Ascending aorta (tissue), 2 donors: Measurements from ENCODE around the gene CYSLTR2. TPM values are rescaled to one million over a fixed set of nuclear protein-coding genes. Genes with fewer than 3 reads are reported as not detected.

Experiments
- DNase-seq, 2 donors: peaks; one replicate each; pipeline ENCODE4 v3.0.0-alpha.2; 2019; ENCODE audit warnings: low spot score in 2 of 2
- H3K27ac ChIP-seq, 2 donors: fragments of 200-600 bp; sonication (generic); one replicate each; pipeline ENCODE4 v1.5.1; 2016 to 2017; ENCODE audit warnings: mild to moderate bottlenecking in 1 of 2
- H3K27me3 ChIP-seq: fragments of 200-600 bp; sonication (generic); one replicate; pipeline ENCODE4 v1.5.1; 2017
- H3K36me3 ChIP-seq, 2 donors: fragments of 200-600 bp; sonication (generic); one replicate each; pipeline ENCODE4 v1.5.1; 2016
- H3K4me1 ChIP-seq, 2 donors: fragments of 200-600 bp; sonication (generic); one replicate each; pipeline ENCODE4 v1.5.1; 2016 to 2017; ENCODE audit warnings: mild to moderate bottlenecking in 1 of 2
- H3K4me3 ChIP-seq, 2 donors: fragments of 200-600 bp; sonication (generic); one replicate each; pipeline ENCODE4 v1.5.1; 2016 to 2017; ENCODE audit warnings: mild to moderate bottlenecking in 1 of 2
- H3K9me3 ChIP-seq, 2 donors: fragments of 200-600 bp; sonication (generic); one replicate each; pipeline ENCODE4 v1.5.1; 2016
- CTCF ChIP-seq, 3 experiments: fragments of 200-600 bp in 2 of 3; fragments of 450-650 bp in 1 of 3; sonication (generic) in 2 of 3; IDR thresholded peaks; one replicate each; pipeline ENCODE4 v1.5.1; 2016 to 2019; ENCODE audit warnings: antibody characterized with exemption in 3 of 3, mild to moderate bottlenecking in 1 of 3, moderate library complexity in 1 of 3
- intact Hi-C: fragments of 100-400 bp; cut with DNase I; formaldehyde crosslinking; loops from one replicate; pipeline ENCODE4 v1.15.1; 2023
- total RNA-seq: library from RNA; depleted of rRNA; stranded (reverse); fragments of >200 nt; gene quantifications from one replicate; pipeline ENCODE4 v1.1.0, GENCODE V29; 2016

The CYSLTR2 gene
- total RNA-seq, 1 donor from 2014 or later = 1.2 TPM

DNA sequence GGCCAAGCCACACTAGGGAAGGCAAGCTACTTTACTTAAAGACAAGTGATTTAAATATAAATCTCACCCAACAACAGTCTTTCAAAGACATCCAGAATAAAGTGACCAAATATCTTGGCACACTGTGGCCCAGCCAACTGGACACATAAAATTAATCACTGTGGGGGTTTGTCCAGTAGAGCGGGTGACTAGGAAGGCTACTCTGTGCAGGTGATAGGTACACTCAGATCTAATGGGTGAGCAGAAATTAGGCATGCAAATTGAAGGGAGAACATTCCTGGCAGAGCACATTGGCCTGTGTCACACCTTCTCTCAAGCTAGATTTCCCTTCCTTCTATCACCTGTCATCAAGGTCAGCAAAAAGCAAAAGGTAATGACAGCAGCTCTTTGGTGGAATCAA is 23.4 kb upstream of the CYSLTR2 start:
- H3K27ac ChIP-seq = no peak overlapping the region
- no peaks in the 10 kb centered on the region for H3K36me3 ChIP-seq
- peaks cover 0 to 4% of the 10 kb centered on the region in 2 donors for H3K4me1 ChIP-seq
- DNase-seq = no peak
- no peaks in the 10 kb centered on the region for H3K27me3 ChIP-seq
- H3K4me3 ChIP-seq = no peak overlapping the region
- no peak for TF ChIP-seq CTCF (IDR thresholded peaks at IDR 0.05)
- H3K9me3 ChIP-seq = peaks cover 5 to 7% of the 10 kb centered on the region in 2 donors
- intact Hi-C loops = no loop called here

- TF ChIP-seq CTCF (IDR thresholded peaks at IDR 0.05) = no peak
- intact Hi-C loops = no loop called here
- H3K9me3 ChIP-seq = peaks cover 8 to 10% of the 10 kb centered on the region in 2 donors
- DNase-seq = no peak
- H3K36me3 ChIP-seq = no peaks in the 10 kb centered on the region
- H3K27me3 ChIP-seq = no peaks in the 10 kb centered on the region
- no peak overlapping the region for H3K27ac ChIP-seq
- peaks cover 0 to 4% of the 10 kb centered on the region in 2 donors for H3K4me1 ChIP-seq
- H3K4me3 ChIP-seq = no peak overlapping the region
Observed at GRCh38 chr13:48630773-48631172, 23.0 kb upstream of the CYSLTR2 start.

DNA sequence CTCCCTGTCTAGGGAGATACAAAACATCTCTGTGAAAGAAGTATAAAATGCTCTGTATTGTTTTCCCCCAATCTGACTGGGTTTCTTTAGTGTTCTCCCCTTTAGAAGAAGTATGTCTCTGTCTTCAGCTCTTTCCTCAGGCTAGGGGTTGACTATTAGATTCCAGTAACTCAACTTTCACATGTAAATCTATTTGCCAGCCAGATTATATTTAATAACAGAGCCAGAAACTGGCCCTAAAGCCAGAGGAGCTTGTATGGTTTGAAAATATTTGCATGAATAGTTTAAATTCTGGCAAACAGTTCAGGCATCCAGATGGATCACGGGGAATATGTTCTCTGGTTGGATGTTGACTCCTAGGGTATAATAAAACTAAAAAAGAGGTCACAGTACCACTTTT is 22.3 kb upstream of the CYSLTR2 start:
- intact Hi-C loops = no loop called here
- Histone ChIP-seq H3K27me3 (no peaks in the 10 kb centered on the region), H3K4me3 (no peak overlapping the region), H3K27ac (no peak overlapping the region), H3K36me3 (no peaks in the 10 kb centered on the region), H3K9me3 (peaks cover 14 to 15% of the 10 kb centered on the region in 2 donors), H3K4me1 (peaks cover 0 to 4% of the 10 kb centered on the region in 2 donors)
- TF ChIP-seq CTCF (IDR thresholded peaks at IDR 0.05) = no peak
- no peak for DNase-seq

GRCh38 chr13:48633700-48634099 is 20.0 kb upstream of the CYSLTR2 start:
- TF ChIP-seq CTCF (IDR thresholded peaks at IDR 0.05) = no peak
- no peak for DNase-seq
- intact Hi-C loops = no loop called here
- Histone ChIP-seq H3K4me3 (no peak overlapping the region), H3K36me3 (no peaks in the 10 kb centered on the region), H3K4me1 (peaks cover 0 to 4% of the 10 kb centered on the region in 2 donors), H3K27ac (no peak overlapping the region), H3K27me3 (no peaks in the 10 kb centered on the region), H3K9me3 (peaks cover 14 to 23% of the 10 kb centered on the region in 2 donors)

DNA sequence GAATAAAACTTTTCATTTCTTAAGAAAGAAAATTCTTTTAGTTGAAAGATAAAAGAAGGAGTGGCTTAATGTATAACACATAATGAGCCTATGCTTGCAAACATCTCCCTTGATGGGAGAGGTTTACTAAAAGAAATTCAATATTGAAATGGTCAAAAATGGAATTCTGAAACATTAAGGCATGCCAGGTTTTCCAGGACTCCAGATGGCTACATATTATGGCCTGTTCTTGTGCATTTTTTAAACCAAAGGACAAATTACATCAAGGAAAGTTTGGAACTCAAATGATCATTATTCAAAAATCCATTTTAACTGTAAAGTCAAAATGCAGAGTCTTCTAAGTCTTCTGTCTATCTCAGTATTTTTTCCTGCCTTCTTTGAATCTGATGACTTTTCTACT is 19.1 kb upstream of the CYSLTR2 start:
- H3K36me3 ChIP-seq = no peaks in the 10 kb centered on the region
- DNase-seq = no peak
- H3K4me1 ChIP-seq = peaks cover 0 to 4% of the 10 kb centered on the region in 2 donors
- no peak overlapping the region for H3K4me3 ChIP-seq
- H3K27ac ChIP-seq = no peak overlapping the region
- intact Hi-C loops = no loop called here
- TF ChIP-seq CTCF (IDR thresholded peaks at IDR 0.05) = no peak
- H3K9me3 ChIP-seq = peaks cover 14 to 23% of the 10 kb centered on the region in 2 donors
- no peaks in the 10 kb centered on the region for H3K27me3 ChIP-seq

GRCh38 chr13:48635478-48635877 is 18.3 kb upstream of the CYSLTR2 start:
- H3K36me3 ChIP-seq = no peaks in the 10 kb centered on the region
- H3K4me1 ChIP-seq = peaks cover 0 to 4% of the 10 kb centered on the region in 2 donors
- no peak for DNase-seq
- no peak for TF ChIP-seq CTCF (IDR thresholded peaks at IDR 0.05)
- H3K27me3 ChIP-seq = no peaks in the 10 kb centered on the region
- intact Hi-C loops = no loop called here
- peaks cover 14 to 23% of the 10 kb centered on the region in 2 donors for H3K9me3 ChIP-seq
- no peak overlapping the region for H3K27ac ChIP-seq
- H3K4me3 ChIP-seq = no peak overlapping the region
